Ishikawa (cell line): Measurements from ENCODE around the gene MYNN.

Experiments used
- CEBPB ChIP-seq: IDR thresholded peaks from 2 replicates; pipeline ENCODE4 v1.6.1; 2012
- CREB1 ChIP-seq: IDR thresholded peaks from 2 replicates; pipeline ENCODE4 v1.6.1; 2012; ENCODE audit warnings: low read depth
- EGR1 ChIP-seq: IDR thresholded peaks from 2 replicates; pipeline ENCODE4 v1.6.1; 2012
- EP300 ChIP-seq: IDR thresholded peaks from 2 replicates; pipeline ENCODE4 v1.6.1; 2012; ENCODE audit warnings: borderline replicate concordance
- FOXM1 ChIP-seq: IDR thresholded peaks from 2 replicates; pipeline ENCODE4 v1.6.1; 2012; ENCODE audit warnings: low read depth, borderline replicate concordance
- NFIC ChIP-seq: IDR thresholded peaks from 2 replicates; pipeline ENCODE4 v1.6.1; 2012
- RAD21 ChIP-seq: IDR thresholded peaks from 2 replicates; pipeline ENCODE4 v1.6.1; 2012; ENCODE audit warnings: low read depth
- TAF1 ChIP-seq: IDR thresholded peaks from 2 replicates; pipeline ENCODE4 v1.6.1; 2012; ENCODE audit warnings: low read depth, mild to moderate bottlenecking
- TCF12 ChIP-seq: IDR thresholded peaks from 2 replicates; pipeline ENCODE4 v1.6.1; 2012; ENCODE audit warnings: low read depth
- TEAD4 ChIP-seq: IDR thresholded peaks from 2 replicates; pipeline ENCODE4 v1.6.1; 2012
- YY1 ChIP-seq: IDR thresholded peaks from 2 replicates; pipeline ENCODE4 v1.6.1; 2012; ENCODE audit warnings: low read depth
- TF ChIP-seq, protein P1 (sequence below): IDR thresholded peaks from 2 replicates; pipeline ENCODE4 v1.6.1; 2012; ENCODE audit warnings: low read depth, mild to moderate bottlenecking
- TF ChIP-seq, protein P2 (sequence below): IDR thresholded peaks from 2 replicates; pipeline ENCODE4 v1.6.1; 2012
- TF ChIP-seq, protein P3 (sequence below): IDR thresholded peaks from 2 replicates; pipeline ENCODE4 v1.6.1; 2012

DNA sequence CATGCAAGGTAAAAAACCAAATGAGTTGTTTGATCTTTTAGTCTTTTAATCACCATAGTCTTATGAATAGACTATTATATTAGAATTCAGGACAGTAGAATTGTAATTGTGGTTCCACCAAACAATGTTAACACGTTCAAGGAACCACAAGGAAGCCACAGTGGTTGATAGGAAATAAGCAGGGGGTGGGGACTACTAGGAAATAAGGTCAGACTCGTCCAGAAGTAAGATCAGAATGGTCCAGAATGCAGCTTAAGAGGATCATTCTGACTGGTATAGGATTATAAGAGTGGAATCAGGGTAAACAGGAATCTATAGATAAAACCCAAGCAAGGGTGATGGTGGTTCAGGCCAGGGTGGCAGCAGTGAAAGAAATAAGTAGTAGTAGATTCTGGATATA is 7.5 kb downstream of the MYNN start:
- TF ChIP-seq TAF1 (no peak), EGR1 (no peak), TEAD4 (no peak), CEBPB (no peak), NFIC (no peak), YY1 (no peak), RAD21 (no peak), CREB1 (no peak), EP300 (no peak), TCF12 (no peak), FOXM1 (no peak)
- TF ChIP-seq, protein P1, sequence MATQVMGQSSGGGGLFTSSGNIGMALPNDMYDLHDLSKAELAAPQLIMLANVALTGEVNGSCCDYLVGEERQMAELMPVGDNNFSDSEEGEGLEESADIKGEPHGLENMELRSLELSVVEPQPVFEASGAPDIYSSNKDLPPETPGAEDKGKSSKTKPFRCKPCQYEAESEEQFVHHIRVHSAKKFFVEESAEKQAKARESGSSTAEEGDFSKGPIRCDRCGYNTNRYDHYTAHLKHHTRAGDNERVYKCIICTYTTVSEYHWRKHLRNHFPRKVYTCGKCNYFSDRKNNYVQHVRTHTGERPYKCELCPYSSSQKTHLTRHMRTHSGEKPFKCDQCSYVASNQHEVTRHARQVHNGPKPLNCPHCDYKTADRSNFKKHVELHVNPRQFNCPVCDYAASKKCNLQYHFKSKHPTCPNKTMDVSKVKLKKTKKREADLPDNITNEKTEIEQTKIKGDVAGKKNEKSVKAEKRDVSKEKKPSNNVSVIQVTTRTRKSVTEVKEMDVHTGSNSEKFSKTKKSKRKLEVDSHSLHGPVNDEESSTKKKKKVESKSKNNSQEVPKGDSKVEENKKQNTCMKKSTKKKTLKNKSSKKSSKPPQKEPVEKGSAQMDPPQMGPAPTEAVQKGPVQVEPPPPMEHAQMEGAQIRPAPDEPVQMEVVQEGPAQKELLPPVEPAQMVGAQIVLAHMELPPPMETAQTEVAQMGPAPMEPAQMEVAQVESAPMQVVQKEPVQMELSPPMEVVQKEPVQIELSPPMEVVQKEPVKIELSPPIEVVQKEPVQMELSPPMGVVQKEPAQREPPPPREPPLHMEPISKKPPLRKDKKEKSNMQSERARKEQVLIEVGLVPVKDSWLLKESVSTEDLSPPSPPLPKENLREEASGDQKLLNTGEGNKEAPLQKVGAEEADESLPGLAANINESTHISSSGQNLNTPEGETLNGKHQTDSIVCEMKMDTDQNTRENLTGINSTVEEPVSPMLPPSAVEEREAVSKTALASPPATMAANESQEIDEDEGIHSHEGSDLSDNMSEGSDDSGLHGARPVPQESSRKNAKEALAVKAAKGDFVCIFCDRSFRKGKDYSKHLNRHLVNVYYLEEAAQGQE, result no peak
- TF ChIP-seq, protein P2, sequence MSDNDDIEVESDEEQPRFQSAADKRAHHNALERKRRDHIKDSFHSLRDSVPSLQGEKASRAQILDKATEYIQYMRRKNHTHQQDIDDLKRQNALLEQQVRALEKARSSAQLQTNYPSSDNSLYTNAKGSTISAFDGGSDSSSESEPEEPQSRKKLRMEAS, result no peak
- TF ChIP-seq, protein P3, sequence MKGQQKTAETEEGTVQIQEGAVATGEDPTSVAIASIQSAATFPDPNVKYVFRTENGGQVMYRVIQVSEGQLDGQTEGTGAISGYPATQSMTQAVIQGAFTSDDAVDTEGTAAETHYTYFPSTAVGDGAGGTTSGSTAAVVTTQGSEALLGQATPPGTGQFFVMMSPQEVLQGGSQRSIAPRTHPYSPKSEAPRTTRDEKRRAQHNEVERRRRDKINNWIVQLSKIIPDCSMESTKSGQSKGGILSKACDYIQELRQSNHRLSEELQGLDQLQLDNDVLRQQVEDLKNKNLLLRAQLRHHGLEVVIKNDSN, result no peak
